Astrocyte of the spinal cord (primary cell): ENCODE results near the gene NCOA1.
"Not testable (repeated sequence)": the region's sequence is repeated elsewhere in the genome, so short reads cannot be mapped to it uniquely, and the experiment has no call there.

Source experiments
- DNase-seq: peaks from one replicate; pipeline ENCODE4 v3.0.0; 2011; ENCODE audit warnings: low read depth, low spot score
- H3K4me3 ChIP-seq: 2 replicates; pipeline ENCODE4 v1.5.1; 2011; ENCODE audit warnings: low read depth, mild to moderate bottlenecking, low read length, moderate library complexity
- in situ Hi-C: cut with HindIII; loops from 2 replicates; pipeline ENCODE4 v1.10.0; 2017; ENCODE audit warnings: low sequenced_read_pairs
- TF ChIP-seq, protein P1 (sequence below): IDR thresholded peaks from 2 replicates; pipeline ENCODE4 v1.5.1; 2012; ENCODE audit warnings: low read depth, mild to moderate bottlenecking, low read length, inconsistent platforms

The NCOA1 gene

GRCh38 chr2:24676493-24676892 is 185.4 kb downstream of the NCOA1 start:
- in situ Hi-C loops: no loop called here
- DNase-seq: no peak
- TF ChIP-seq, protein P1, sequence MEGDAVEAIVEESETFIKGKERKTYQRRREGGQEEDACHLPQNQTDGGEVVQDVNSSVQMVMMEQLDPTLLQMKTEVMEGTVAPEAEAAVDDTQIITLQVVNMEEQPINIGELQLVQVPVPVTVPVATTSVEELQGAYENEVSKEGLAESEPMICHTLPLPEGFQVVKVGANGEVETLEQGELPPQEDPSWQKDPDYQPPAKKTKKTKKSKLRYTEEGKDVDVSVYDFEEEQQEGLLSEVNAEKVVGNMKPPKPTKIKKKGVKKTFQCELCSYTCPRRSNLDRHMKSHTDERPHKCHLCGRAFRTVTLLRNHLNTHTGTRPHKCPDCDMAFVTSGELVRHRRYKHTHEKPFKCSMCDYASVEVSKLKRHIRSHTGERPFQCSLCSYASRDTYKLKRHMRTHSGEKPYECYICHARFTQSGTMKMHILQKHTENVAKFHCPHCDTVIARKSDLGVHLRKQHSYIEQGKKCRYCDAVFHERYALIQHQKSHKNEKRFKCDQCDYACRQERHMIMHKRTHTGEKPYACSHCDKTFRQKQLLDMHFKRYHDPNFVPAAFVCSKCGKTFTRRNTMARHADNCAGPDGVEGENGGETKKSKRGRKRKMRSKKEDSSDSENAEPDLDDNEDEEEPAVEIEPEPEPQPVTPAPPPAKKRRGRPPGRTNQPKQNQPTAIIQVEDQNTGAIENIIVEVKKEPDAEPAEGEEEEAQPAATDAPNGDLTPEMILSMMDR: no peak
- H3K4me3 ChIP-seq: no peak overlapping the region

DNA sequence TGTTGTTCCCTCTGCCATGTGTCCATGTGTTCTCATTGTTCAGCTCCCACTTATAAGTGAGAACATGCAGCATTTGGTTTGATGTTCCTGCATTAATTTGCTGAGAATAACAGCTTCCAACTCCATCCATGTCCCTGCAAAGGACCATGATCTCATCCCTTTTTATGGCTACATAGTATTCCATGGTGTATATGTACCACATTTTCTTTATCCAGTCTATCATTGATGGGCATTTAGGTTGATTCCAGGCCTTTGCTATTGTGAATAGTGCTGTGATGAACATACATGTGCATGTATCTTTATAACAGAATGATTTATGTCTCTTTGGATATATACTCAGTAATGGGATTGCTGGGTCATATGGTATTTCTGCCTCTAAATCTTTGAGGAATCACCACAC is 187.0 kb downstream of the NCOA1 start:
- DNase-seq, in situ Hi-C loops: not testable (repeated sequence)

DNA sequence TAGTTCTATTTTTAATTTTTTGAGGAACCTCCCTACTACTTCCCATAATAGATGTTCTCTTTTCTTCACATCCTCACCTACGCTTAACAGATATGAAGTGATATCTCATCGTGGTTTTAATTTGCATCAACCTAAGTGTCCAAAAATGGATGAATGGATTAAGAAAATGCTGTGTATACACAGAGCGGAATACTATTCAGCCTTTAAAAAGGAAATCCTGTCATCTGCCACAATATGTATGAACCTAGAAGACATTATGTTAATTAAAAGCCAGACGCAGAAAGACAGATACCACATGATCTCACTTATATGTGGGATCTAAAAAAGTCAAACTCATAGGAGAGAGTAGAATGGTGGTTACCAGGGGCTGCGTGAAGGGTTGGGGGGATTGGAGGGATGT is 189.1 kb downstream of the NCOA1 start:
- TF ChIP-seq, protein P1: no peak
- in situ Hi-C loops: no loop called here
- DNase-seq: no peak
- H3K4me3 ChIP-seq: no peak overlapping the region

More for the DNA sequence above, 187.0 kb downstream of the NCOA1 start:
- H3K4me3 ChIP-seq: not testable (repeated sequence)

GRCh38 chr2:24682304-24682703 is 191.2 kb downstream of the NCOA1 start:
- TF ChIP-seq, protein P1: no peak
- in situ Hi-C loops: no loop called here
- no peak overlapping the region for H3K4me3 ChIP-seq
- DNase-seq: no peak

DNA sequence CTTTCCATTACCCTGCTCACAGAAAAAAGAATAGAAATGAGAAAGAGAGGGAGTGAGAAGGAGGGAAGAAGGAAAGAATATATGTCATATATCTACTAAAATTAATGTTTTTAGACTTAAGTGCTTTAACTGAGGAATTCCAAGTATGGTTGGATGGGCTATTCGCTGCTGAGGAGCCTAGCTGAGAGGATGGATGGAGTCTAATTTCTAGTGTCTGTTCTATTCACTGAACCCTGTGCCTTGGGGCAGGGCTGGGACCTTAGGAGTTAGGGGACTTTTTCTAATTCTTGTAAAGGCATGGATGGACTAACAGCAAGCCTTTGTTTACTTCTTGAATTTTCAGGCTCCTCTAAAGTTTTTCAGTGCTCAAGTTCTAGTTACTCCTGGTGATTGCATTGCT is 192.4 kb downstream of the NCOA1 start:
- in situ Hi-C loops: no loop called here
- TF ChIP-seq, protein P1: no peak
- no peak for DNase-seq
- no peak overlapping the region for H3K4me3 ChIP-seq

DNA sequence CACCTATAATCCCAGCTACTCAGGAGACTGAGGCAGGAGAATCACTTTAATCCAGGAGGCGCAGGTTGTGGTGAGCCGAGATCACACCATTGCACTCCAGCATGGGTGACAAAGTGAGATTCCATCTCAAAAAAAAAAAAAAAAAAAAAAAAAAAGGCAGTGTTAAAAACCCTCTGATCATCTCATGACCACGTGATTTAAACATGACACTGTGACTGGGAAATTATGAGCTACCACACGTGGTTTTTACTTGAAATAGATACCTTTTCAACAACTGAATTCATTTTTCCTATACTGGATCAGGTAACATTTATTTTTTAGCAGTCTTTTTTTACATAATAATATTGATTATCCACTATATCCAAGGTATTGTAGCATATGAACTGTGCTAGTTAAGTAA is 199.5 kb downstream of the NCOA1 start:
- no peak overlapping the region for H3K4me3 ChIP-seq
- no peak for DNase-seq
- TF ChIP-seq, protein P1: no peak
- in situ Hi-C loops: no loop called here

DNA sequence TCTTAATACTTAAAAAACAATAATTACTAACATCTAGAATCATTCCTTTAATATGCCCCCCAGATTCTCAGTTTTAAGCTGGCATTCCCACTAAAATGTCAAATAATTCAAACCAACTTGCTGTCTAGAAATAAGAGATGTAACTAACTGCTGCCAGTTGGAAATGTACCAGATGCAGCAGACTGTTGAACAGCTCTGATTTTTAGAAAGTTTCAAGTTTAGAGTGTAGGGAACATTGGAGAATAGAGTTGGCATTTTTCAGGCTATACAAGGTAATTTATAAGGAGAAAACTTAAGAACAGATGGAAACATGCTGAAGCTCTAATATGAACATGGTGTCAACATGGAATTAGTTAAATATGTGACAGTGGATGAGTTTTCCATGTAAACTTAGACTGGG is 200.8 kb downstream of the NCOA1 start:
- TF ChIP-seq, protein P1: no peak
- in situ Hi-C loops: no loop called here
- no peak for DNase-seq
- H3K4me3 ChIP-seq: no peak overlapping the region
